ENCODE results near the gene USP2.

USP2 gene

GRCh38 chr11:119320240-119320775 lies 61.2 kb downstream of the USP2 start:
- no peak for DNase-seq

- DNase-seq = no peak
These were observed 61.7 kb downstream of the USP2 start for GRCh38 chr11:119319700-119320239.

- DNase-seq = no peak
These were observed 62.3 kb downstream of the USP2 start for GRCh38 chr11:119319136-119319699.

GRCh38 chr11:119318240-119319135 lies 63.0 kb downstream of the USP2 start:
- no peak for DNase-seq

- no peak for DNase-seq
These were observed 63.8 kb downstream of the USP2 start for GRCh38 chr11:119317592-119318239.

GRCh38 chr11:119316729-119317591 lies 64.5 kb downstream of the USP2 start, which contains the start of gene MCAM:
Gene MCAM (minus strand): TSS chr11:119317130. CDS start chr11:119317101, 29 bp downstream.
- DNase-seq = no peak

GRCh38 chr11:119316016-119316728 lies 65.3 kb downstream of the USP2 start:
- DNase-seq = no peak

GRCh38 chr11:119315131-119316015 lies 66.1 kb downstream of the USP2 start:
- DNase-seq = peak; percentile 48

GRCh38 chr11:119314726-119315125 lies 66.8 kb downstream of the USP2 start:
- no peak for DNase-seq

- DNase-seq = no peak
These were observed 70.8 kb downstream of the USP2 start for GRCh38 chr11:119310682-119311052.

GRCh38 chr11:119309953-119310681 lies 71.4 kb downstream of the USP2 start:
- no peak for DNase-seq

- DNase-seq = no peak
These were observed 72.1 kb downstream of the USP2 start for GRCh38 chr11:119309411-119309810.

GRCh38 chr11:119307974-119308373 lies 73.5 kb downstream of the USP2 start:
- DNase-seq = no peak

GRCh38 chr11:119307219-119307618 lies 74.3 kb downstream of the USP2 start:
- no peak for DNase-seq

- no peak for DNase-seq
These were observed 75.1 kb downstream of the USP2 start for GRCh38 chr11:119306373-119306890.

GRCh38 chr11:119305556-119306372 lies 75.7 kb downstream of the USP2 start:
- no peak for DNase-seq
